ENCODE data around the gene CDC42EP5.

DNA sequence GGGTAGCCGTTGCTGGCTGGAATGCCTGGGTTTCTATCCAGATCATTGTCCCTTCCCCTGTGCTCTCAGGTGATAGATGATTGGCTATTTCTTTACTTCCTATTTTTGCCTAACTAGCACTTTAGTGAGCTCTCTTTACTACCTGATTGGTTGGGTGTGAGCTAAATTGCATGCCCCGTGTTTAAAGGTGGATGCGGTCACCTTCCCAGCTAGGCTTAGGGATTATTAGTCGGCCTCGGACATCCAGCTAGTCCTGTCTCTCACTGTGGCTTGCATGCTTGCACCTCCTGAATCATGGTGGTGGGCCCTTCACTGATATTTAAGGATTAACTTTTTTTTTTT lies 47.7 kb downstream of the CDC42EP5 start:
- TF ChIP-seq POLR2A (IDR thresholded peaks at IDR 0.05) (no peak), EP300 (IDR thresholded peaks at IDR 0.05) (no peak)
- TF ChIP-seq, protein P1, sequence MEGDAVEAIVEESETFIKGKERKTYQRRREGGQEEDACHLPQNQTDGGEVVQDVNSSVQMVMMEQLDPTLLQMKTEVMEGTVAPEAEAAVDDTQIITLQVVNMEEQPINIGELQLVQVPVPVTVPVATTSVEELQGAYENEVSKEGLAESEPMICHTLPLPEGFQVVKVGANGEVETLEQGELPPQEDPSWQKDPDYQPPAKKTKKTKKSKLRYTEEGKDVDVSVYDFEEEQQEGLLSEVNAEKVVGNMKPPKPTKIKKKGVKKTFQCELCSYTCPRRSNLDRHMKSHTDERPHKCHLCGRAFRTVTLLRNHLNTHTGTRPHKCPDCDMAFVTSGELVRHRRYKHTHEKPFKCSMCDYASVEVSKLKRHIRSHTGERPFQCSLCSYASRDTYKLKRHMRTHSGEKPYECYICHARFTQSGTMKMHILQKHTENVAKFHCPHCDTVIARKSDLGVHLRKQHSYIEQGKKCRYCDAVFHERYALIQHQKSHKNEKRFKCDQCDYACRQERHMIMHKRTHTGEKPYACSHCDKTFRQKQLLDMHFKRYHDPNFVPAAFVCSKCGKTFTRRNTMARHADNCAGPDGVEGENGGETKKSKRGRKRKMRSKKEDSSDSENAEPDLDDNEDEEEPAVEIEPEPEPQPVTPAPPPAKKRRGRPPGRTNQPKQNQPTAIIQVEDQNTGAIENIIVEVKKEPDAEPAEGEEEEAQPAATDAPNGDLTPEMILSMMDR (IDR thresholded peaks at IDR 0.05): no peak

Data from upper lobe of left lung (tissue), 4 donors.